Measurements from ENCODE around the gene PDCD4. TPM values are rescaled to one million over a fixed set of nuclear protein-coding genes. Genes with fewer than 3 reads are reported as not detected.
"Not testable (repeated sequence)": the region's sequence is repeated elsewhere in the genome, so short reads cannot be mapped to it uniquely, and the experiment has no call there.

Gene PDCD4
- total RNA-seq, 2 experiments from 2014 or later: 236 to 237 TPM

GRCh38 chr10:110859973-110860376 is 11.8 kb upstream of the PDCD4 start:
- no peak for DNase-seq
- ATAC-seq (ENCODE audit: low read depth): no peak
- POLR2A ChIA-PET: interaction anchor here (1.0 to 6.8 kb wide), 8 partner anchors 7 to 56 kb away, joined by 3 to 53 read pairs (median 8); partner anchors contain the start of gene PDCD4
- peaks cover 4% of the 10 kb centered on the region for H3K36me3 Mint-ChIP-seq
- peaks cover 71% of the 10 kb centered on the region for H3K4me1 Mint-ChIP-seq
- peak overlapping the region; percentile 29 for H3K4me3 Mint-ChIP-seq
- peaks cover 5% of the 10 kb centered on the region for H3K9me3 Mint-ChIP-seq
- H3K27ac Mint-ChIP-seq: peak overlapping the region; percentile 86
- H3K27me3 Mint-ChIP-seq: no peaks in the 10 kb centered on the region

GRCh38 chr10:110860576-110861241 is 11.0 kb upstream of the PDCD4 start:
- Mint-ChIP-seq H3K27me3 (no peaks in the 10 kb centered on the region), H3K9me3 (peaks cover 2% of the 10 kb centered on the region), H3K36me3 (peaks cover 4% of the 10 kb centered on the region), H3K4me1 (peaks cover 78% of the 10 kb centered on the region), H3K27ac (peak overlapping the region; percentile 86), H3K4me3 (peak overlapping the region; percentile 29)
- DNase-seq (peak; percentile 60), ATAC-seq (ENCODE audit: low read depth) (peak; percentile 82)
- POLR2A ChIA-PET: interaction anchor here (0.6 to 6.8 kb wide), 8 partner anchors 9 to 58 kb away, joined by 3 to 53 read pairs (median 6); partner anchors contain the start of genes BBIP1, PDCD4 and SHOC2

- POLR2A ChIA-PET: interaction anchor here (0.6 to 6.8 kb wide), 8 partner anchors 8 to 57 kb away, joined by 3 to 53 read pairs (median 6); partner anchors contain the start of genes BBIP1, PDCD4 and SHOC2
- Mint-ChIP-seq H3K27me3 (no peaks in the 10 kb centered on the region), H3K27ac (peak overlapping the region; percentile 86), H3K36me3 (peaks cover 1% of the 10 kb centered on the region), H3K4me1 (peaks cover 84% of the 10 kb centered on the region), H3K9me3 (no peaks in the 10 kb centered on the region), H3K4me3 (peak overlapping the region; percentile 29)
- DNase-seq (no peak), ATAC-seq (ENCODE audit: low read depth) (no peak)
These were observed 10.3 kb upstream of the PDCD4 start for GRCh38 chr10:110861476-110861875.

- Mint-ChIP-seq H3K9me3 (no peaks in the 10 kb centered on the region), H3K27me3 (no peaks in the 10 kb centered on the region), H3K4me1 (peaks cover 88% of the 10 kb centered on the region), H3K27ac (peak overlapping the region; percentile 97), H3K4me3 (no peak overlapping the region), H3K36me3 (peaks cover 1% of the 10 kb centered on the region)
- ATAC-seq (ENCODE audit: low read depth): no peak
- POLR2A ChIA-PET: interaction anchor here (0.7 to 6.8 kb wide), 5 partner anchors 9 to 723 kb away, joined by 4 to 53 read pairs (median 7); partner anchors contain the start of genes BBIP1, PDCD4 and SHOC2
- no peak for DNase-seq
These were observed 9.6 kb upstream of the PDCD4 start for GRCh38 chr10:110861930-110862649.

- H3K27me3 Mint-ChIP-seq: no peaks in the 10 kb centered on the region
- no peak for ATAC-seq (ENCODE audit: low read depth)
- POLR2A ChIA-PET: interaction anchor here (0.7 to 6.8 kb wide), 2 partner anchors 9 to 724 kb away, joined by 4 to 53 read pairs; partner anchors contain the start of gene PDCD4
- no peak overlapping the region for H3K4me3 Mint-ChIP-seq
- no peaks in the 10 kb centered on the region for H3K9me3 Mint-ChIP-seq
- no peak for DNase-seq
- peak overlapping the region; percentile 97 for H3K27ac Mint-ChIP-seq
- peaks cover 88% of the 10 kb centered on the region for H3K4me1 Mint-ChIP-seq
- no peaks in the 10 kb centered on the region for H3K36me3 Mint-ChIP-seq
These were observed 8.8 kb upstream of the PDCD4 start for GRCh38 chr10:110862961-110863360.

- no peak overlapping the region for H3K4me3 Mint-ChIP-seq
- H3K27ac Mint-ChIP-seq: peak overlapping the region; percentile 97
- H3K36me3 Mint-ChIP-seq: no peaks in the 10 kb centered on the region
- H3K4me1 Mint-ChIP-seq: peaks cover 87% of the 10 kb centered on the region
- POLR2A ChIA-PET: interaction anchor here (6.8 kb wide), 1 partner anchor 8 kb away, joined by 53 read pairs; the partner anchor contains the start of gene PDCD4
- H3K9me3 Mint-ChIP-seq: no peaks in the 10 kb centered on the region
- no peaks in the 10 kb centered on the region for H3K27me3 Mint-ChIP-seq
- ATAC-seq (ENCODE audit: low read depth): no peak
- DNase-seq: no peak
These were observed 8.4 kb upstream of the PDCD4 start for GRCh38 chr10:110863361-110863760.

GRCh38 chr10:110863956-110864355 is 7.8 kb upstream of the PDCD4 start:
- ATAC-seq (ENCODE audit: low read depth): no peak
- no peak for DNase-seq
- Mint-ChIP-seq H3K27me3 (no peaks in the 10 kb centered on the region), H3K9me3 (no peaks in the 10 kb centered on the region), H3K4me3 (peak overlapping the region; percentile 83), H3K36me3 (no peaks in the 10 kb centered on the region), H3K4me1 (peaks cover 88% of the 10 kb centered on the region), H3K27ac (peak overlapping the region; percentile 97)
- POLR2A ChIA-PET: interaction anchor here (0.8 to 2.2 kb wide), 6 partner anchors 9 to 60 kb away, joined by 3 to 13 read pairs (median 8); partner anchors contain the start of genes BBIP1 and SHOC2

GRCh38 chr10:110864662-110865140 is 7.0 kb upstream of the PDCD4 start:
- H3K36me3 Mint-ChIP-seq: peaks cover 4% of the 10 kb centered on the region
- peak overlapping the region; percentile 97 for H3K27ac Mint-ChIP-seq
- H3K4me3 Mint-ChIP-seq: peak overlapping the region; percentile 83
- DNase-seq (no peak), ATAC-seq (ENCODE audit: low read depth) (peak; percentile 62)
- H3K4me1 Mint-ChIP-seq: peaks cover 88% of the 10 kb centered on the region
- no peaks in the 10 kb centered on the region for H3K9me3 Mint-ChIP-seq
- POLR2A ChIA-PET: interaction anchor here (0.7 to 2.2 kb wide), 8 partner anchors 8 to 61 kb away, joined by 3 to 13 read pairs (median 6); partner anchors contain the start of genes BBIP1 and SHOC2
- H3K27me3 Mint-ChIP-seq: no peaks in the 10 kb centered on the region

- Mint-ChIP-seq H3K27me3 (no peaks in the 10 kb centered on the region), H3K36me3 (peaks cover 5% of the 10 kb centered on the region), H3K27ac (peak overlapping the region; percentile 97), H3K4me1 (peaks cover 88% of the 10 kb centered on the region), H3K9me3 (no peaks in the 10 kb centered on the region), H3K4me3 (peak overlapping the region; percentile 83)
- POLR2A ChIA-PET: interaction anchor here (0.7 to 2.2 kb wide), 7 partner anchors 8 to 62 kb away, joined by 3 to 13 read pairs (median 6); partner anchors contain the start of genes BBIP1 and SHOC2
- DNase-seq (no peak), ATAC-seq (ENCODE audit: low read depth) (no peak)
These were observed 6.4 kb upstream of the PDCD4 start for GRCh38 chr10:110865186-110865808.

GRCh38 chr10:110865809-110866482 is 5.8 kb upstream of the PDCD4 start:
- Mint-ChIP-seq H3K9me3 (no peaks in the 10 kb centered on the region), H3K4me1 (peaks cover 88% of the 10 kb centered on the region), H3K36me3 (peaks cover 7% of the 10 kb centered on the region), H3K27ac (peak overlapping the region; percentile 97), H3K27me3 (no peaks in the 10 kb centered on the region), H3K4me3 (peak overlapping the region; percentile 83)
- ATAC-seq (ENCODE audit: low read depth) (no peak), DNase-seq (no peak)
- POLR2A ChIA-PET: interaction anchor here (2.0 to 3.2 kb wide), 4 partner anchors 8 to 62 kb away, joined by 6 to 22 read pairs (median 11); partner anchors contain the start of genes BBIP1 and SHOC2

GRCh38 chr10:110867011-110867806 is 4.5 kb upstream of the PDCD4 start:
- Mint-ChIP-seq H3K4me3 (peak overlapping the region; percentile 98), H3K27ac (peak overlapping the region; percentile 97), H3K4me1 (peaks cover 85% of the 10 kb centered on the region)
- H3K9me3 Mint-ChIP-seq; H3K36me3 Mint-ChIP-seq; DNase-seq; H3K27me3 Mint-ChIP-seq; ATAC-seq (ENCODE audit: low read depth): not testable (repeated sequence)
- POLR2A ChIA-PET: interaction anchor here (1.4 to 3.2 kb wide), 5 partner anchors 9 to 64 kb away, joined by 3 to 22 read pairs (median 5); no protein-coding TSS in a partner anchor
